ENCODE results near the gene CLIP3. TPM values are rescaled to one million over a fixed set of nuclear protein-coding genes. Genes with fewer than 3 reads are reported as not detected.

Gene CLIP3
- total RNA-seq, 1 donor from 2014 or later, result 4.3 TPM

DNA sequence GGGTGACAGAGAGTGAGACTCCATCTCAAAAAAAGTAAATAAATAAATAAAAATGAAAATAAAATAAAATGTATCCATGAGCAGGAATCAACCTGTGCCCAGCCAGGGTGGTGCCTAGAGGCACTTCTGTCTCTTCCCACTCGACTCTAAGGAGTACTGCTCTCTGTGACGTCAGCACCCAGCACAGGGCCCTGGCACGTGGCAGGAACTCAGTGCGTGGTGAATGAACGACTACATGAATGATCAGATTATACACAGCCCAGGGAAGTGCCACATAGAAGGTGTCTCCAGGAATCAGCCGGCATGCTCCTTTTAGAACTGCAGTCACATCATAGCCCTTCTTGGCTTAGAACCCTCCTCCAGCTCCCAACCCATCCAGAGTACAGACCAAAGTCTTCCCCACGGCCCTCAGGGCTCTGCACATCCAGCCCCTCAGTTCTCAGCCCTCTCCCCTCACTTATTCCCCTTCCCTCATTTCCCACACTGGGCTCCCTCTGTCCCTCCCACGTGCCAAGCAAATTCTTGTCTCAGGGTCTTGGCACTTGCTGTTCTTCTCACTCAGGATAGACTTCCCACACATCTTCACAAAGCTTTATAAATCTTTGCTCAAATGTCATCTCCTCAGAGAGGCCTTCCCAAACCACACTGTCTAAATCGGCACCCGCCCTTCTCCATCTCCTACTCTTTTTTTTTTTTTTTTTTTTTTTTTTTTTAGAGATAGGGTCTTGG lies 4.2 kb downstream of the CLIP3 start:
- TF ChIP-seq CTCF (conservative IDR thresholded peaks at IDR 0.05; ENCODE audit: low read depth, low read length), result no peak
- no peak for DNase-seq (ENCODE audit: low read depth)
- no peak overlapping the region for H3K4me3 ChIP-seq (ENCODE audit: low read depth, low read length)

GRCh38 chr19:36027696-36028095 lies 5.0 kb downstream of the CLIP3 start:
- DNase-seq (ENCODE audit: low read depth), result no peak
- no peak for TF ChIP-seq CTCF (conservative IDR thresholded peaks at IDR 0.05; ENCODE audit: low read depth, low read length)
- H3K4me3 ChIP-seq (ENCODE audit: low read depth, low read length), result no peak overlapping the region

DNA sequence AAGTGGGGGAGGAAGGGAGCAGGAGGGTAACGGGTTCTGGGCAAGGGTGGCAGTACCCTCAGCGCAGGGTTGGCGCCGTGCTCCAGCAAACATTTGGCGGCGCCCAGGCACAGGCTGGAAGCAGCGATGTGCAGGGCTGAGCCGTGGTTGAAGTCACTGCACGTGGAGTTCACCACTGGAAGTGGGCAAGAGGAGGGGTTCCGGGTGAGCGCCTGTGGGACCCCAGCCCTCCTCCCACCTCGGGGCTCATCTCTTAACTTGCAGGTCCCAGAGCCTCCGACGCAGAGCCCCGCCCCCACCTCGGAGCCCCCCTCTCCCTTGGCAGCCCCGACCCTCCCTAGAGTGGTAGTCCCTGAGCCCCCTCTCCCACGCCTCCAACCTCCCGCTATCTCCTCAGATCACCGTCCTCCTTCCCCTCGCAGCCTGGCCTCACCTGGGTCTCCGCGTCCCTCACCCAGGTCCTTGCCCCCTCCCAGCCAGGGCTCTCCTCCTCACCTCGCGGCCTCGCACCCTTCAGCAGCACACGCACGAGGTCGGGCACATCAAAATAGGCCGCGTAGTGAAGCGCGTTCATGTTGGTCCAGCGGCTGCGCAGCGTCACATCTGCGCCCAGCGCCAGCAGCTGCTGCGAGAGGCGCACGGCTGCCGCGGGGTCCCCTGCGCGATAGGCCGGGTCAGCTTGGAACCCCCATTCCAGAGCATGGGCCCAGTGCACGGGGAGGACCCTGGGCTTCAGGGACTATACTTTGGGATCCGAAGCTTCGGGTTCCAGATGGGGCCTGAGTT lies 6.4 kb downstream of the CLIP3 start:
- TF ChIP-seq CTCF (conservative IDR thresholded peaks at IDR 0.05; ENCODE audit: low read depth, low read length), result no peak
- no peak overlapping the region for H3K4me3 ChIP-seq (ENCODE audit: low read depth, low read length)
- no peak for DNase-seq (ENCODE audit: low read depth)

DNA sequence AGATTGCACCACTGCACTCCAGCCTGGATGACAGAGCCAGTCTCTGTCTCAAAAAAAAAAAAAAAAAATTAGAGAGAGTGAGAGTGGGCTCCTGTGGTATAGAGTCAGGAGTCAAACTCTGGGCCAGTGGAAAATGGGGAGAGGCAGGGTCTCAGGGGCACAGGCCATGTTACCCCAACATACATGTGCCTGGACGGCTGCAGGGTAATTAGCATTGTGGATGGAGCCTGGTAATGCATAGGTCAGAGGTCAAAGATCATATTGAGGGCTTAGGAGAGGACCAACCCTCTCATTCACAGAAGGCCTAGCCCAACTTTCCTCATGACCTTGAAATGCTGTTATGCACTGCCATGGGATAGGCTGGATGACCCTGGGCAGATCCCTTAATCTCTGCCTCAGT lies 7.1 kb downstream of the CLIP3 start:
- no peak for DNase-seq (ENCODE audit: low read depth)
- no peak overlapping the region for H3K4me3 ChIP-seq (ENCODE audit: low read depth, low read length)
- TF ChIP-seq CTCF (conservative IDR thresholded peaks at IDR 0.05; ENCODE audit: low read depth, low read length), result no peak

DNA sequence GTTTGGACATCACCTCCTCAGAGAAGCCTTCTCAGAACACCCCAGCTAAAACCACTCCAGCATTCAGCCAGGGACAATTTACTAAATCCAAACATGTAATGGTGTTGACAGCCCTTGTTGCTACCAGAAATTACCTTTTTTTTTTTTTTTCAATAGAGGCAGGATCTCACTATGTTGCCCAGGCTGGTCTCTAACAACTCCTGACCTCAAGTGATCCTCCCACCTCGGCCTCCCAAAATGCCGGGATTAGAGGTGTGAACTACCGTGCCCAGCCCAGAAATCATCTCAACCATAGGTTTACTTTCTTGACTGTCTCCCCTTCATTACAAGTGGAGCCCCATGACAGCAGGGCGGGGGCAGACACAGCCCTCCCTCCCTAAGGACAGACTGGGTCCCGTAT lies 9.2 kb downstream of the CLIP3 start:
- H3K4me3 ChIP-seq (ENCODE audit: low read depth, low read length), result no peak overlapping the region
- DNase-seq (ENCODE audit: low read depth), result no peak
- no peak for TF ChIP-seq CTCF (conservative IDR thresholded peaks at IDR 0.05; ENCODE audit: low read depth, low read length)

GRCh38 chr19:36019061-36019670 lies 13.5 kb downstream of the CLIP3 start:
- no peak for TF ChIP-seq CTCF (conservative IDR thresholded peaks at IDR 0.05; ENCODE audit: low read depth, low read length)
- no peak for DNase-seq (ENCODE audit: low read depth)
- no peak overlapping the region for H3K4me3 ChIP-seq (ENCODE audit: low read depth, low read length)
